Measurements from ENCODE around the gene USO1.

DNA sequence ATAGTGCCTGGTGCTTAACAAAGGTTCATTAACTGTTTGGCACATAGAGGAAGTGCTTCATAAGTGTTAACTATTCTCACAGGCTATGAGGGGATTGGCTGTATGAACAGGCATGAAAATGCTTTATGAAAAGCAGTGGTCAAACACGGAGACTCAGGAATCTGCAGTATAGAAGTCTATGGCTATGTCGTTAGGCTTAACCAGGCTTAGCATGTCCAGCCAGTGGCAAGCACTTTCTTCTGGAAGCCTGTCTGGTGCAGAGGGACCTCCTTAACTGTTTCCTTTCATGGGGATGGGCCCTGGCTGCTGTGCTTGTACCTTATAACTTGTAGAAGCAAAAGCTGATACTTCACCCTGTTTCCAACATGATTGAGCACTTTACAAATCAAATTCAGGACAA lies 99.4 kb downstream of the USO1 start:
- TF ChIP-seq POLR2AphosphoS5 (IDR thresholded peaks at IDR 0.05) (no peak), POLR2A (IDR thresholded peaks at IDR 0.05; ENCODE audit: low read depth) (no peak), EP300 (IDR thresholded peaks at IDR 0.05) (no peak)
- TF ChIP-seq, protein P1, sequence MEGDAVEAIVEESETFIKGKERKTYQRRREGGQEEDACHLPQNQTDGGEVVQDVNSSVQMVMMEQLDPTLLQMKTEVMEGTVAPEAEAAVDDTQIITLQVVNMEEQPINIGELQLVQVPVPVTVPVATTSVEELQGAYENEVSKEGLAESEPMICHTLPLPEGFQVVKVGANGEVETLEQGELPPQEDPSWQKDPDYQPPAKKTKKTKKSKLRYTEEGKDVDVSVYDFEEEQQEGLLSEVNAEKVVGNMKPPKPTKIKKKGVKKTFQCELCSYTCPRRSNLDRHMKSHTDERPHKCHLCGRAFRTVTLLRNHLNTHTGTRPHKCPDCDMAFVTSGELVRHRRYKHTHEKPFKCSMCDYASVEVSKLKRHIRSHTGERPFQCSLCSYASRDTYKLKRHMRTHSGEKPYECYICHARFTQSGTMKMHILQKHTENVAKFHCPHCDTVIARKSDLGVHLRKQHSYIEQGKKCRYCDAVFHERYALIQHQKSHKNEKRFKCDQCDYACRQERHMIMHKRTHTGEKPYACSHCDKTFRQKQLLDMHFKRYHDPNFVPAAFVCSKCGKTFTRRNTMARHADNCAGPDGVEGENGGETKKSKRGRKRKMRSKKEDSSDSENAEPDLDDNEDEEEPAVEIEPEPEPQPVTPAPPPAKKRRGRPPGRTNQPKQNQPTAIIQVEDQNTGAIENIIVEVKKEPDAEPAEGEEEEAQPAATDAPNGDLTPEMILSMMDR (IDR thresholded peaks at IDR 0.05): no peak
